HG03066 (cell line): ENCODE data around the gene LILRA6.
A peak's percentile ranks its signal among the peaks of the same experiment; 100 is the strongest.

Source experiments
- ATAC-seq: cut with Tn5 transposase; IDR thresholded peaks from one replicate; pipeline ENCODE4 v1.9.1; 2021; ENCODE audit warnings: low read depth; ENCODE audit not compliant: unreplicated experiment

Gene LILRA6

GRCh38 chr19:54190503-54191010 lies 52.0 kb downstream of the LILRA6 start:
- peak; percentile 46 for ATAC-seq

DNA sequence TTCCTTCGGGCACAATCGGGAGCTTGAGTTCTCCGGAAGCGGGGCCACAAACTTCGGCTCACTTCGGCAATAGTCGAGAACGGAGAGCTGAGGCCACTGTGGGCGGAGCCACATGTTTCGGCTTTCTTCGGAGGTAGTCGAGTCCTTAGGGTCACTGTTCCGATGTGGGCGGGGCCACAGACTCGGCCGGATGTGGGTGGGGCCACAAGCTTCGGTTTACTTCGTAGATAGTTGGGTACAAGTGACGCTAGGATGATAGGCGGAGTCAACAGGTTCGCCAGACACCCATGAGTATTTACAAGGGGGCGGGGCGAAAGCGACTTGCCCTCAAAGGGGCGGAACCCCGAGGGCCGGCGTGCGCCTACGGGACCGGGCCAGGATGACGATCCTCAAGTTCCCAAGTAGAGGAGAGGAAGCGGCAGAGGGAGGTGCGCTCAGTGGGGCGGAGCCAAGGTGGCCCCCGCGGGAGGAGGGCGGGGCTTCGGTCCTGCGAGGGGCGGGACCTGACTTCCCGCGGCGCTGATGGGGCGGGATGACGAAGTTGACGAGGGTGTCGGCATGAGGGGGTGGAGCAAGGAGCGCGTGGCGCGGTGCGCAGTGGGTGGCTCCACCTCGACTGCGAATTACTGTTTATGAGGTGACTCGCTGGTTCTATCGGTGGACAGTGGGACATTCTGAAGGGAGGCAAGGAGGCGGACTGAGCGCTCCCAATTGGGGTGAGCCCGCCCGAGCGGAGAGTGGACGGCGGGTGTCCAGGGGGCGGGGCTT lies 52.7 kb downstream of the LILRA6 start:
- peak; percentile 42 for ATAC-seq

DNA sequence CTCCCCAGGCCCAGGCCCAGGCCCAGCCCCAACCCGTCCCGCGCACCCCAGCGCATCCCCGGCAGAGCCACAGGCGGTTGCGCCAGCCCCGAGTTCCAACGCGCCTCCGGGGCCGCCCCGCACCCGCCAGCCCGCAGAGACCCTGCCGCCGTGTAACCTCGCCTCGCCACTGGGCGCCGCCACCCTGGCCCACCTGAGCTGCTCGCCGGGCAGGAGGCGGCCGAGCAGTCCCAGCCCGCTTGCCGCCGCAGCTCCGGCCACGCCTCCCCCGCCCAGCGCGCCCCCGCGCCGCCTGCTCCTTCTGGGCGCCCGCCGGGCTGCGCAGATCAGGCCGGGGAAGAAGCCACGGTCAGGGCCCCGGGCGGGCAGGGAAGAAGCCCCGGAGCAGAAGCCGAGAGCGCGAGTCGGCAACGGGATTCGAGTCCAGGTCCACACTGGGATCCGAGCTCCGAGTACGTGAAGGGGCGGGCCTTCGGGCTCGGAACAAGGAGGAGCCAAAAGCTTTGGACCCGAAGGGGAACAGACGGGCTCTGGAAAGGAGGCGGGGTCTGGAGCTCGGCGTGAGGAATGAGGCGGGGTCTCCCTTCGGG lies 53.4 kb downstream of the LILRA6 start, which contains the start of gene MBOAT7:
MBOAT7 (minus strand) TSS at position 436 of the 590 bp plus-strand sequence. CDS start 1,072 bp downstream, outside the sequence.
- peak; percentile 15 for ATAC-seq

DNA sequence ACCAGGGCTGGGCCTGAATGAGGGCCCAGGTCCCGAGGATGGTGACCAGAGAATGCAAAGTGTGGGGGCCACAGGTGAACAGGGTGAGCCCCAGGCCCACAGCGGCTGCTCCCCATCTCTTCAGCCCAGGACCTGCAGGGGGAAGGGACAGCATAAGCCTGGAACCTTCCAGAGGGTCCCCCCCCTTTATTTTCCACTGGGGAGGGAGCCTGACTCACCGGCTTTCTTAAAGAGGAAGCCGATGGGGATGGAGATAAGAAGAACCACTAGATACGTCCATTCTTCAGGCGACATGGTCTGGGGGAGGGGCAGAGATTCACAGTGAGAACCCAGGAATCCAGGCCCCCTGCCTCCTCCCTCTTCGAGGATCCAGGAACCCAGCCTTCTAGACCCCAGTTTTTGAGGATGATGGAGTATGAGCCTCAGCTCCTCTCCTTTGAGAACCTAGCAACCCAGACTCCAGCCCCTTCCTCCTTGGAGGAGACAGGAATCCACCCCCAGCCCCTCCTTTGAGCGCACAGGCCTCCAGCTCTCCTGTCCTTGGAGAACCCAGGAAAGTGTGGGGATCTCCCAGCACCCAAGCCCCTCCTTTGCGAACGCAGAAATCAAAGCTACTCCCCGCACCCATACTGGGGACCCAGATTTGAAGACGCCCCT lies 54.2 kb downstream of the LILRA6 start:
- no peak for ATAC-seq

GRCh38 chr19:54186934-54187381 lies 55.6 kb downstream of the LILRA6 start:
- ATAC-seq, result no peak
